Skeletal muscle tissue (tissue), 4 donors: ENCODE results near the gene PLD2. TPM values are rescaled to one million over a fixed set of nuclear protein-coding genes. Genes with fewer than 3 reads are reported as not detected.
"Not testable (repeated sequence)": the region's sequence is repeated elsewhere in the genome, so short reads cannot be mapped to it uniquely, and the experiment has no call there.

Source experiments
- H3K27ac ChIP-seq: one replicate; pipeline ENCODE4 v1.7.0; 2013; ENCODE audit warnings: mild to moderate bottlenecking, low read depth, low read length, inconsistent platforms
- H3K27me3 ChIP-seq, 3 donors: one replicate each; pipeline ENCODE4 v1.7.0; 2013; ENCODE audit warnings: low read length in 3 of 3; ENCODE audit not compliant: control insufficient read depth in 3 of 3, insufficient read depth in 3 of 3
- H3K36me3 ChIP-seq, 3 donors: one replicate each; pipeline ENCODE4 v1.7.0; 2013; ENCODE audit warnings: low read length in 3 of 3; ENCODE audit not compliant: control insufficient read depth in 3 of 3, insufficient read depth in 3 of 3
- H3K4me1 ChIP-seq, 3 donors: one replicate each; pipeline ENCODE4 v1.7.0; 2013; ENCODE audit warnings: low read length in 3 of 3, mild to moderate bottlenecking in 3 of 3; ENCODE audit not compliant: control insufficient read depth in 3 of 3, insufficient read depth in 3 of 3
- H3K4me3 ChIP-seq, 3 donors: one replicate each; pipeline ENCODE4 v1.7.0; 2013; ENCODE audit warnings: low read length in 3 of 3
- H3K9ac ChIP-seq, 3 donors: one replicate each; pipeline ENCODE4 v1.7.0; 2013; ENCODE audit warnings: low read length in 3 of 3, mild to moderate bottlenecking in 3 of 3, moderate library complexity in 2 of 3, low read depth in 1 of 3
- H3K9me3 ChIP-seq, 3 donors: one replicate each; pipeline ENCODE4 v1.7.0; 2013; ENCODE audit warnings: low read length in 3 of 3; ENCODE audit not compliant: control insufficient read depth in 3 of 3
- total RNA-seq: library from RNA; depleted of rRNA; stranded (reverse); fragments of >200 nt; gene quantifications from one replicate; pipeline ENCODE4 v1.2.3, GENCODE V29; 2014
- donor health status: Osteomylitis.

PLD2 gene
- total RNA-seq, 1 donor from 2014 or later: 9.9 TPM

DNA sequence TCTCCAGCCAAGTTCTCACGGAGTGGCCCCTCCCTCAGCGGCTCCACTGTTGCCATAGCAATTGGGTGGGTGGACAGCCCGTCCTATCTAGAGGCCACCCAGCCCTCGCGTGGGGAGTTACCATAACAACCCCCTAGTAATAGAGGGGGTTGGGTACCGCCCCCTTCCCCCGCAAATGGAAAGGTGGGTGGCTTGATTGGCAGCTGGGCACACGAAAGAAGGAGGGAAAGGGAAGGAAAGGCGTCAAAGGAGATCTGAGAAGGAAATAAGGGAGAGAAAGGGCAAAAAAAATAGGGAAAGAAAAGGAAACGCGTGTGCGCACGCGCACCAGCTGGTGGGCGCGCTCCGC lies 25.9 kb downstream of the PLD2 start:
- peak overlapping the region; percentile 77 to 92 (median 83) for H3K9ac ChIP-seq
- not testable (repeated sequence) for H3K27me3 ChIP-seq, H3K9me3 ChIP-seq, H3K36me3 ChIP-seq
- peaks cover 22 to 34% (median 31%) of the 10 kb centered on the region in 3 donors for H3K4me1 ChIP-seq
- H3K27ac ChIP-seq: peak overlapping the region; percentile 82
- H3K4me3 ChIP-seq: peak overlapping the region; percentile 87 to 88 (median 88)

DNA sequence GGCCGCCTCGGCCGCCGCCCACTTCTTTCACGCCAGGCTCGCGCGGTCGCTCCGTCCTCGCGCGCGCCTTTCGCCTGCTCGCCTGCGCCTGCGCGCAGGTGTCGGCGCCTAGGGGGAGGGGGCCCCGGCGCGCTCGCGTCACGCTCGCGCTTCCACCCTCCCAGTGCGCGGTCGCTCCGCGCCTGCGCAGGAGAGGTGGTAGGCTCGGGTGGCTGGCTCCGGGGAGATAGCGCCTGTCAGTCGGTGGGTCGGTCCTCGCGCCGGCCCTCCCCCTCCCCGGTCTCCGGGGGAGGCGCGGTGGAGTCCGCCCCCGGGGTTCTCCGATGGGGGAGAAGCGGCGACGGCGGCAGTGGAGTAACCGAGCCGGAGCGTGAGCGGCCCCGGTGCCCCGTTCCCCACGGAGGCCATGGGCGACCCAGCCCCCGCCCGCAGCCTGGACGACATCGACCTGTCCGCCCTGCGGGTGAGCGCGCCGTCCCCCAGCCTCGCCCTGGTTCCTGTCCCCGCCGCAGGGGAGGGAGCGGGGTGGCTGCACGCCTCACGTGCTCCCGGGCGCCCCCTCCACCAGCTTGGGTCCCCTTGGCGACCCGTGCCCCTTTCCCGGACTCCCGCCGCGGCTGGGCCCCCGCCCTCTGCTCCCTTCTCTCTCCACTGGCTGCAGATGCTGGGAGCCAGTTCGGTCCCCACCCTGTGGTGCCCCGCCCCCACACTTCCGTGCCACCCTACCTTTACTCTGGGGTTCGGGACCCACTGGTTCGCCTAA lies 26.4 kb downstream of the PLD2 start, which contains the start of gene MINK1:
TSS of gene MINK1 (plus strand) at position 163 of the 763 bp plus-strand sequence. CDS start at position 407, 244 bp downstream.
- H3K9me3 ChIP-seq: no peaks in the 10 kb centered on the region
- peak within 1 kb of the TSS; percentile 82 for H3K27ac ChIP-seq
- H3K4me1 ChIP-seq: peaks cover 27 to 39% (median 37%) of the 10 kb centered on the region in 3 donors
- peak within 1 kb of the TSS; percentile 87 to 88 (median 88) for H3K4me3 ChIP-seq
- H3K27me3 ChIP-seq: no peaks in the 10 kb centered on the region
- peak within 1 kb of the TSS; percentile 79 to 92 (median 83) for H3K9ac ChIP-seq
- peaks cover 0 to 4% (median 0%) of the 10 kb centered on the region in 3 donors for H3K36me3 ChIP-seq

DNA sequence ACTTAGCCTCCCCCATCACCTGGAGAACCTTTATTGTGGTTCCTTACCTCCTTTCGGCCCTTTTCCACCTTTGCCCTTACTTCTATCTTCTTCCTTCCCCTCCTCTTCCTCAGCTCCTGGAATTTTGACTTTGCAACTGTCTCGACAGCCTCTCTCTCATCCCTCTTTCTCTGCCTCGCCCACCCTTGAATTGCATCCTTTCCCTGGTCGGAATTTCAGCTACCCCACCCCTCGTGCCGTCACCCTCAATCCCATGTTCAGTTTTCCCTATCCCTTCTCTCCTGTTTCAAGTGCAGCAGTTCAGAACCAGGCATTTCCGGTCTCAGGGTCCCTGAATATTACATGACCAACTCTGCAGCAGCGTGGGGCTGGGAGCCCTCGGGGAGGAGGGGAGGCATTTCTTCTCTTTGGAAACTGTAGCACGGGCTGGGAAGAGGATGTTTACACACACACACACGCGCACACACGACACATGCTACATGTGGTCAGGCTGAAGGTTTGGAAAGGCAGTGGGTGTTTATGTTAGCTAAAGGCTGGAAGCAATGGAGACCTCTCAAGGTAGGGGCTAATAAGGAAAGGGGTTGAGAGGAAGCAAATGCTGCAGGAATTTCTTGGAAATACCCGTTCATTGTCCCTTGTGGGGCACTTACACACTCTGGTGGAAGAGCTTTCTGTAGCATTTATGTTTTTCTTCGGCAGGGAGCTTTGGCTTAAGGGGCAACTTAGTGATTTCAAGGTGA lies 27.2 kb downstream of the PLD2 start:
- Histone ChIP-seq H3K36me3 (peaks cover 0 to 5% (median 0%) of the 10 kb centered on the region in 3 donors), H3K9ac (peak overlapping the region; percentile 79 to 92 (median 83)), H3K27ac (peak overlapping the region; percentile 82), H3K4me1 (peaks cover 28 to 41% (median 40%) of the 10 kb centered on the region in 3 donors), H3K9me3 (no peaks in the 10 kb centered on the region), H3K27me3 (no peaks in the 10 kb centered on the region), H3K4me3 (peak overlapping the region; percentile 87 to 88 (median 88))

DNA sequence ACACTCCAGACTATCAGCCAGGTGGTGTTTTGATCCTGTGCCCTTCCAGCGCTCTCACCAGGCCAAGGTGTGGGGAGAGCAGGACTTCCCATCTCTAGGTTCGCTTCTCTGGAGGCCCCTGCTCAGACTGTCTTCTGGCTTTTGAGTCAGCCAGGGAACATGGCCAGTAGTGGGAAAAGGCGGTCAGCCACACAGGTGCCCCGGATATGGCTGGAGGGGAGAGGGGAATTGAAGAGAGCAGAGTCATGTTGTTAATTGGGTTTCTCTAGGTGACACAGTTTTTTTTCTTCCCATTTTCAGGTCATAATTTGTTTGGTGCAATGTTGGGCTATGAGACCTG lies 27.7 kb downstream of the PLD2 start:
- Histone ChIP-seq H3K27me3 (no peaks in the 10 kb centered on the region), H3K4me1 (peaks cover 28 to 41% (median 40%) of the 10 kb centered on the region in 3 donors), H3K9me3 (no peaks in the 10 kb centered on the region), H3K36me3 (peaks cover 0 to 5% (median 0%) of the 10 kb centered on the region in 3 donors), H3K27ac (peak overlapping the region; percentile 82), H3K4me3 (peak overlapping the region in 1 of 3 donors; percentile 87), H3K9ac (peak overlapping the region; percentile 24 to 92 (median 83))

DNA sequence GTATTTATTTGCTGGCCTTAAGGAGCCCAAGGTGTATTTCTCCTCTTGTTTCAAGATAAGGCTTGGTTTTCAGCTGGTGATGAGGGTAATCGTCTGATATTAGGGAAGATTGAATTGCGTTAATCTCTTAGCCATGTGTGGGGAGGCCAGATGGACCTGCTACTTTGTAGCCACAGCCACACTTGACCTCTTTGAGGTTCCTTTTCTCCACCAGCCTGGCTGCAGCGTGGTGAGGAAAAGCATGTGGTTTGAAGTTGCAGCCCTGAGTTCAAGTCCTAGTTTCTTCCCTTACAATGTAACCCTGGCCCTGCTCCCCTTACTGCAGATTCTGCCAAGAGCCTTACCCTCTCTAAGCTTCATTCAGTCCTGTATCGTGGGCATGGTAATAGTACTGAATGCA lies 29.3 kb downstream of the PLD2 start:
- Histone ChIP-seq H3K4me1 (peaks cover 31 to 43% (median 41%) of the 10 kb centered on the region in 3 donors), H3K36me3 (peaks cover 0 to 5% (median 0%) of the 10 kb centered on the region in 3 donors), H3K27me3 (no peaks in the 10 kb centered on the region), H3K4me3 (no peak overlapping the region), H3K9me3 (no peaks in the 10 kb centered on the region), H3K27ac (no peak overlapping the region), H3K9ac (peak overlapping the region in 1 of 3 donors; percentile 7)

DNA sequence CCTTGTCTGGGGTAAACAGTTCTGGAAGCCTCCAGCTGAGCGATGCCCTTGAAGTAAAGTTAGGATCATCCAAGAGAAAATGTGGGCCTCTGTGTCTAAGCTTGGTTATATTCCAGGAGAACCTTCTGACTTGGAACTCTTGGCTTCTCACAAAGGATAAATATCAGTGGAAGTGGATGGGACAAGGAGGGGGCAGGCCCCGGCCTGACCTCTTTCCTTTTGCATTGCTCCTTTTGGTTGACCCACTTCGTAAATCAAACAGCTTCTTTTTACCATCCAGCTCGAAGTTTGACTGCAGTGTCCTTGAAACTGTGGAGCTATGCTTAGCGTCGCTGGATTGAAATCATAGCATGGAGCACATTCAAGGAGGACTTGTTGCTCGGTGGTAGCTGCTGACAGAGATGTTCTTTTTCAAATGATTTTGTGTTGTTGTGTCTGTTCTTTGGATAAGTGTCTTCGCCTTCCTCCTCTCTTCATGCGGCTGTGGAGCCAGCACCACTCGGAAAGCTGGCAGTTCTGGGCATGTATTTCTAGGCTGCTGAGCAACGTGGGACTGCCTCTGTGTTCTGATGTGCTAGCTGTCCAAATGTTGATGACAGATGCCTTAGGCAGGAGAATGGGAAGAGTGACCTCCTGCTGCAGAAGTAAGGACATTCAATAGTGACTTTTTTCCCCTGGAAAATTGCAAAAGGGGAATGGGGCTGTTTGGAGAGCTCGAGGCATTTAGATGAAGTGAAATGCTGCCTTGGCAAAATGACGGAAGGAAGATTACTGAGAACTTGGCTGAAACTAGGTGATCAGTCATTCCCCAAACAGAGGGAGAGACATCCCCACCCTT lies 30.7 kb downstream of the PLD2 start:
- Histone ChIP-seq H3K4me3 (no peak overlapping the region), H3K27ac (peak overlapping the region; percentile 17), H3K27me3 (no peaks in the 10 kb centered on the region), H3K36me3 (peaks cover 0 to 5% (median 0%) of the 10 kb centered on the region in 3 donors), H3K4me1 (peaks cover 31 to 43% (median 41%) of the 10 kb centered on the region in 3 donors), H3K9ac (peak overlapping the region in 2 of 3 donors; percentile 1 to 34), H3K9me3 (no peaks in the 10 kb centered on the region)

DNA sequence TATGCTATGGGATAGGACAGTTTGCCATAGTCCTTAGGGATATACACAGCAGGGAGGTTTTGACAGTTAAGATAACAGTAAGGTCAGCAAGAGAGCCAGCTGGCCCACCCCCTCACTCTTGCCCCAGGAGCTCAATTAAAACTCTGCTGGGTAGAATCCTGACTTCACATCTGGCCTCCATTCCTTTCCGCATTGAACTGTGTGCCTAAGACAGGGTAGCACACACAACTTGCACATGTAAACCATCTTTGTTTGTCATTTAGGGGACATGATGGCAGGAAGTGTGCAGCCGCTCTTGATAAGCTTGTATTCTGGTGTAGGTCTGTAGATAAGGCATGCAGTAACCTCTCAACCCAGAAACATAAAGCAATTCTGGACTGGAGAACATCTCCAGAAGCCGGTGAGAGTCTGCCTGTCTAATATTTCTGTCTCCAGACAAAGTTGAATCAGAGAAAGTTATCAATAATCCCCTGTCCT lies 31.4 kb downstream of the PLD2 start:
- no peaks in the 10 kb centered on the region for H3K9me3 ChIP-seq
- no peaks in the 10 kb centered on the region for H3K27me3 ChIP-seq
- H3K9ac ChIP-seq: peak overlapping the region in 1 of 3 donors; percentile 34
- peaks cover 31 to 43% (median 41%) of the 10 kb centered on the region in 3 donors for H3K4me1 ChIP-seq
- H3K36me3 ChIP-seq: peaks cover 0 to 5% (median 0%) of the 10 kb centered on the region in 3 donors
- H3K27ac ChIP-seq: no peak overlapping the region
- no peak overlapping the region for H3K4me3 ChIP-seq

DNA sequence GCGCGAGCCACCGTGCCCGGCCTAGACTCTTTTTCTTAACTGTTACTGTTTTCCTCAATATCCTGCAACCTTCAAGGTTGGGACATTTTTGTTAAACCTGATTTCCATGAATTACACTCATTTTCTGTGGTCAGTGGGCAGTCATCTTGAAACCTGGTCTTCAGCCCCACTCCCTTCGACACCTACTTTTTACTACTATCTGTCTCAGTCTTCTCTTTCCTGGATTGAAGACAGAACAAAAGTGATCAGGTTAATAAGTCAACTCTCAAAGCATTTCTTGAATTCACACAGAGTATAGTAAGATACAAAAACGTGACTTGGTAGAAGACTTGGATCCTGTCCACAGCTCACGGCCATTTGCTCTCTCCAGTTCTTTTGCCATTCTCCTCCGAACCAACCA lies 32.3 kb downstream of the PLD2 start:
- no peaks in the 10 kb centered on the region for H3K27me3 ChIP-seq
- no peak overlapping the region for H3K27ac ChIP-seq
- H3K9me3 ChIP-seq: no peaks in the 10 kb centered on the region
- no peak overlapping the region for H3K4me3 ChIP-seq
- no peak overlapping the region for H3K9ac ChIP-seq
- peaks cover 25 to 38% (median 35%) of the 10 kb centered on the region in 3 donors for H3K4me1 ChIP-seq
- H3K36me3 ChIP-seq: peaks cover 0 to 5% (median 0%) of the 10 kb centered on the region in 3 donors
